Upper lobe of left lung (tissue), 6 donors: ENCODE results near the gene OR10H2. TPM values are rescaled to one million over a fixed set of nuclear protein-coding genes. Genes with fewer than 3 reads are reported as not detected.

Source experiments
- ATAC-seq, 2 donors: fragments of 200-7000 bp; cut with Tn5 transposase; one replicate each; pipeline ENCODE4 v1.9.1; 2022; ENCODE audit warnings: mild to moderate bottlenecking in 2 of 2, moderate library complexity in 2 of 2; ENCODE audit not compliant: low FRiP score in 2 of 2
- DNase-seq, 2 donors: peaks; one replicate each; pipeline ENCODE4 v3.0.0-alpha.2; 2019 to 2020
- H3K27ac ChIP-seq, 4 donors: fragments of 200-600 bp; sonication (generic); one replicate each; pipeline ENCODE4 v1.5.1; 2016 to 2019
- H3K27me3 ChIP-seq, 4 donors: fragments of 200-600 bp; sonication (generic); one replicate each; pipeline ENCODE4 v1.5.1; 2017 to 2019
- H3K36me3 ChIP-seq, 4 donors: fragments of 200-600 bp; sonication (generic); one replicate each; pipeline ENCODE4 v1.5.1; 2016 to 2019
- H3K4me1 ChIP-seq, 4 donors: fragments of 200-600 bp; sonication (generic); one replicate each; pipeline ENCODE4 v1.5.1; 2018 to 2019
- H3K4me3 ChIP-seq, 4 donors: fragments of 200-600 bp; sonication (generic); one replicate each; pipeline ENCODE4 v1.5.1; 2017 to 2019; ENCODE audit warnings: mild to moderate bottlenecking in 2 of 4, moderate library complexity in 1 of 4
- H3K9me3 ChIP-seq, 4 donors: fragments of 200-600 bp; sonication (generic); one replicate each; pipeline ENCODE4 v1.5.1; 2018 to 2019
- CTCF ChIP-seq, 6 experiments: fragments of 450-650 bp in 4 of 6; fragments of 200-600 bp in 2 of 6; sonication (generic) in 2 of 6; IDR thresholded peaks; one replicate each; pipeline ENCODE4 v1.5.1; 2016 to 2019; ENCODE audit warnings: antibody characterized with exemption in 6 of 6
- EP300 ChIP-seq, 4 donors: sonication (generic); formaldehyde crosslinking; IDR thresholded peaks; one replicate each; pipeline ENCODE4 v1.5.1; 2017; ENCODE audit warnings: antibody characterized with exemption in 4 of 4, control low read depth in 2 of 4
- POLR2A ChIP-seq, 4 donors: fragments of 450-650 bp; IDR thresholded peaks; one replicate each; pipeline ENCODE4 v1.5.1; 2016 to 2017; ENCODE audit warnings: antibody characterized with exemption in 4 of 4, mild to moderate bottlenecking in 2 of 4
- POLR2AphosphoS5 ChIP-seq, 2 donors: sonication (generic); formaldehyde crosslinking; IDR thresholded peaks; one replicate each; pipeline ENCODE4 v1.5.1; 2017; ENCODE audit warnings: antibody characterized with exemption in 2 of 2
- WGBS, 2 donors: methylation state at CpG; one replicate each; pipeline ENCODE4 v1.1.5; 2017 to 2018; 5-methylcytosine and 5-hydroxymethylcytosine counted together
- total RNA-seq, 6 donors: library from RNA; depleted of rRNA in 4 of 6; stranded (reverse); fragments of >200 nt in 4 of 6; gene quantifications; one replicate each; pipeline versions ENCODE4 v1.1.0 to v1.2.1, GENCODE V29; 2016 to 2021
- donor health status: DM: no; HTN: no; CAD: no; lungs with moderate emphysema.
- donor health status: DM: no; HTN: yes; CAD: no; lungs with severe emphysema.

Gene OR10H2
- total RNA-seq, 6 donors from 2014 or later = not detected

- ATAC-seq = no peak
- 6% methylated on average over 4 to 5 of the region's 6 CpGs for WGBS, 2 donors
- no peak for DNase-seq
- H3K36me3 ChIP-seq = no peaks in the 10 kb centered on the region
- TF ChIP-seq POLR2A (IDR thresholded peaks at IDR 0.05) (no peak), POLR2AphosphoS5 (IDR thresholded peaks at IDR 0.05) (no peak)
- H3K27ac ChIP-seq = no peak overlapping the region
- no peaks in the 10 kb centered on the region for H3K27me3 ChIP-seq
- no peak overlapping the region for H3K4me3 ChIP-seq
- no peaks in the 10 kb centered on the region for H3K4me1 ChIP-seq
- no peaks in the 10 kb centered on the region for H3K9me3 ChIP-seq
Measured at GRCh38 chr19:15717809-15718208, 10.0 kb upstream of the OR10H2 start.

- TF ChIP-seq POLR2AphosphoS5 (IDR thresholded peaks at IDR 0.05) (no peak), POLR2A (IDR thresholded peaks at IDR 0.05) (no peak), EP300 (IDR thresholded peaks at IDR 0.05) (no peak), CTCF (IDR thresholded peaks at IDR 0.05) (no peak)
- WGBS, 2 donors = 69 to 72% methylated on average over 1 of the region's 1 CpG
- Histone ChIP-seq H3K4me3 (no peak overlapping the region), H3K27ac (no peak overlapping the region), H3K9me3 (no peaks in the 10 kb centered on the region), H3K27me3 (peaks cover 0 to 8% (median 0%) of the 10 kb centered on the region in 4 donors), H3K36me3 (no peaks in the 10 kb centered on the region), H3K4me1 (no peaks in the 10 kb centered on the region)
- DNase-seq (no peak), ATAC-seq (no peak)
Measured at GRCh38 chr19:15721268-15721667, 6.6 kb upstream of the OR10H2 start.

- Histone ChIP-seq H3K27ac (no peak overlapping the region), H3K4me1 (no peaks in the 10 kb centered on the region), H3K27me3 (peaks cover 0 to 8% (median 0%) of the 10 kb centered on the region in 4 donors), H3K36me3 (no peaks in the 10 kb centered on the region), H3K4me3 (no peak overlapping the region), H3K9me3 (no peaks in the 10 kb centered on the region)
- ATAC-seq (peak in 1 of 2 donors; percentile 59), DNase-seq (peak in 1 of 2 donors; percentile 62)
- no peak for TF ChIP-seq POLR2AphosphoS5 (IDR thresholded peaks at IDR 0.05)
- TF ChIP-seq CTCF (IDR thresholded peaks at IDR 0.05) = no peak
- no peak for TF ChIP-seq EP300 (IDR thresholded peaks at IDR 0.05)
- no peak for TF ChIP-seq POLR2A (IDR thresholded peaks at IDR 0.05)
- WGBS, 2 donors = 33 to 34% methylated on average over 21 of the region's 25 CpGs
Measured at GRCh38 chr19:15722956-15723355, 4.9 kb upstream of the OR10H2 start.

GRCh38 chr19:15730538-15730937, 2.7 kb downstream of the OR10H2 start:
- 41 to 53% methylated on average over 1 of the region's 1 CpG for whole genome bisulfite sequencing, 2 donors
- TF ChIP-seq POLR2AphosphoS5 (IDR thresholded peaks at IDR 0.05) (no peak), POLR2A (IDR thresholded peaks at IDR 0.05) (no peak), CTCF (IDR thresholded peaks at IDR 0.05) (no peak), EP300 (IDR thresholded peaks at IDR 0.05) (no peak)
- H3K4me1 ChIP-seq = no peaks in the 10 kb centered on the region
- H3K4me3 ChIP-seq = no peak overlapping the region
- H3K27me3 ChIP-seq = no peaks in the 10 kb centered on the region
- H3K9me3 ChIP-seq = no peaks in the 10 kb centered on the region
- no peak for ATAC-seq
- DNase-seq = no peak
- no peak overlapping the region for H3K27ac ChIP-seq
- no peaks in the 10 kb centered on the region for H3K36me3 ChIP-seq

GRCh38 chr19:15732388-15732787, 4.6 kb downstream of the OR10H2 start:
- no peak for TF ChIP-seq EP300 (IDR thresholded peaks at IDR 0.05)
- TF ChIP-seq CTCF (IDR thresholded peaks at IDR 0.05) = no peak
- TF ChIP-seq POLR2AphosphoS5 (IDR thresholded peaks at IDR 0.05) = no peak
- no peak for TF ChIP-seq POLR2A (IDR thresholded peaks at IDR 0.05)
- WGBS, 2 donors = 20% methylated on average over 1 of the region's 1 CpG; no CpG with 5 or more reads in 1 of the 2 donors
- H3K4me1 ChIP-seq = no peaks in the 10 kb centered on the region
- ATAC-seq (no peak), DNase-seq (no peak)
- no peaks in the 10 kb centered on the region for H3K27me3 ChIP-seq
- H3K4me3 ChIP-seq = no peak overlapping the region
- no peaks in the 10 kb centered on the region for H3K9me3 ChIP-seq
- no peaks in the 10 kb centered on the region for H3K36me3 ChIP-seq
- no peak overlapping the region for H3K27ac ChIP-seq
